ENCODE results near the gene BCCIP. TPM values are rescaled to one million over a fixed set of nuclear protein-coding genes. Genes with fewer than 3 reads are reported as not detected.

BCCIP gene
- polyA plus RNA-seq, 1 of the 3 experiments (the other 2 are of a cell fraction): 28.0 TPM

- peak; percentile 11 for DNase-seq
- TF ChIP-seq FOXJ3 (CRISPR knock-in tag; IDR thresholded peaks at IDR 0.05) (no peak), MXI1 (IDR thresholded peaks at IDR 0.05; ENCODE audit: low read depth, low read length) (no peak), FOSL2 (IDR thresholded peaks at IDR 0.05; ENCODE audit: borderline replicate concordance, low read depth) (no peak), JUND (IDR thresholded peaks at IDR 0.05) (no peak)
- TF ChIP-seq, protein P1, sequence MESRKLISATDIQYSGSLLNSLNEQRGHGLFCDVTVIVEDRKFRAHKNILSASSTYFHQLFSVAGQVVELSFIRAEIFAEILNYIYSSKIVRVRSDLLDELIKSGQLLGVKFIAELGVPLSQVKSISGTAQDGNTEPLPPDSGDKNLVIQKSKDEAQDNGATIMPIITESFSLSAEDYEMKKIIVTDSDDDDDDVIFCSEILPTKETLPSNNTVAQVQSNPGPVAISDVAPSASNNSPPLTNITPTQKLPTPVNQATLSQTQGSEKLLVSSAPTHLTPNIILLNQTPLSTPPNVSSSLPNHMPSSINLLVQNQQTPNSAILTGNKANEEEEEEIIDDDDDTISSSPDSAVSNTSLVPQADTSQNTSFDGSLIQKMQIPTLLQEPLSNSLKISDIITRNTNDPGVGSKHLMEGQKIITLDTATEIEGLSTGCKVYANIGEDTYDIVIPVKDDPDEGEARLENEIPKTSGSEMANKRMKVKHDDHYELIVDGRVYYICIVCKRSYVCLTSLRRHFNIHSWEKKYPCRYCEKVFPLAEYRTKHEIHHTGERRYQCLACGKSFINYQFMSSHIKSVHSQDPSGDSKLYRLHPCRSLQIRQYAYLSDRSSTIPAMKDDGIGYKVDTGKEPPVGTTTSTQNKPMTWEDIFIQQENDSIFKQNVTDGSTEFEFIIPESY (IDR thresholded peaks at IDR 0.05; ENCODE audit: borderline replicate concordance, low read depth): no peak
- TF ChIP-seq, protein P2, sequence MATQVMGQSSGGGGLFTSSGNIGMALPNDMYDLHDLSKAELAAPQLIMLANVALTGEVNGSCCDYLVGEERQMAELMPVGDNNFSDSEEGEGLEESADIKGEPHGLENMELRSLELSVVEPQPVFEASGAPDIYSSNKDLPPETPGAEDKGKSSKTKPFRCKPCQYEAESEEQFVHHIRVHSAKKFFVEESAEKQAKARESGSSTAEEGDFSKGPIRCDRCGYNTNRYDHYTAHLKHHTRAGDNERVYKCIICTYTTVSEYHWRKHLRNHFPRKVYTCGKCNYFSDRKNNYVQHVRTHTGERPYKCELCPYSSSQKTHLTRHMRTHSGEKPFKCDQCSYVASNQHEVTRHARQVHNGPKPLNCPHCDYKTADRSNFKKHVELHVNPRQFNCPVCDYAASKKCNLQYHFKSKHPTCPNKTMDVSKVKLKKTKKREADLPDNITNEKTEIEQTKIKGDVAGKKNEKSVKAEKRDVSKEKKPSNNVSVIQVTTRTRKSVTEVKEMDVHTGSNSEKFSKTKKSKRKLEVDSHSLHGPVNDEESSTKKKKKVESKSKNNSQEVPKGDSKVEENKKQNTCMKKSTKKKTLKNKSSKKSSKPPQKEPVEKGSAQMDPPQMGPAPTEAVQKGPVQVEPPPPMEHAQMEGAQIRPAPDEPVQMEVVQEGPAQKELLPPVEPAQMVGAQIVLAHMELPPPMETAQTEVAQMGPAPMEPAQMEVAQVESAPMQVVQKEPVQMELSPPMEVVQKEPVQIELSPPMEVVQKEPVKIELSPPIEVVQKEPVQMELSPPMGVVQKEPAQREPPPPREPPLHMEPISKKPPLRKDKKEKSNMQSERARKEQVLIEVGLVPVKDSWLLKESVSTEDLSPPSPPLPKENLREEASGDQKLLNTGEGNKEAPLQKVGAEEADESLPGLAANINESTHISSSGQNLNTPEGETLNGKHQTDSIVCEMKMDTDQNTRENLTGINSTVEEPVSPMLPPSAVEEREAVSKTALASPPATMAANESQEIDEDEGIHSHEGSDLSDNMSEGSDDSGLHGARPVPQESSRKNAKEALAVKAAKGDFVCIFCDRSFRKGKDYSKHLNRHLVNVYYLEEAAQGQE (IDR thresholded peaks at IDR 0.05; ENCODE audit: low read depth, low read length): no peak
- peak overlapping the region; percentile 92 for H2AFZ ChIP-seq (ENCODE audit: low read depth)
- H3K9ac ChIP-seq: peak overlapping the region; percentile 90
- H3K36me3 ChIP-seq (replicated peaks in 1 of 2; ENCODE audit: control insufficient read depth in 1 of 2, insufficient read depth in 2 of 2, low read length in 1 of 2): peaks cover 25 to 27% of the 10 kb centered on the region in 2 experiments
- POLR2A ChIA-PET: interaction anchor here (1.4 kb wide), 1 partner anchor 104 kb away, joined by 3 read pairs; the partner anchor contains the start of gene EDRF1
- peak overlapping the region; percentile 88 to 99; a peak in 2 of 4 replicates for H3K27ac ChIP-seq (ENCODE audit: low read depth in 2 of 2, low read length in 1 of 2)
- H3K79me2 ChIP-seq (ENCODE audit: insufficient read depth): peaks cover 67% of the 10 kb centered on the region
- H3K9me2 ChIP-seq: no peaks in the 10 kb centered on the region
- peak overlapping the region; percentile 95 for H3K4me2 ChIP-seq
- no peaks in the 10 kb centered on the region for H3K27me3 ChIP-seq (ENCODE audit: insufficient read depth)
- peak overlapping the region; percentile 96 to 99 for H3K4me3 ChIP-seq (ENCODE audit: low read depth in 2 of 2, low read length in 1 of 2)
- no peaks in the 10 kb centered on the region; the same call in 1 of the 2 replicates for H4K20me1 ChIP-seq (ENCODE audit: insufficient read depth)
- 1% methylated on average over 20 of the region's 20 CpGs for WGBS (ENCODE audit: low lambda C conversion rate)
- CTCF ChIA-PET: interaction anchor here (0.8 kb wide), 1 partner anchor 52 kb away, joined by 3 read pairs; no protein-coding TSS in a partner anchor
- peaks cover 5 to 18% of the 10 kb centered on the region in 2 experiments; a peak in 3 of 4 replicates for H3K4me1 ChIP-seq (ENCODE audit: control insufficient read depth in 1 of 2, insufficient read depth in 2 of 2, low read depth in 1 of 2, low read length in 1 of 2)
- no peaks in the 10 kb centered on the region for H3F3A ChIP-seq (replicated peaks; ENCODE audit: insufficient read depth)
- H3K9me3 ChIP-seq: no peaks in the 10 kb centered on the region
Measured at GRCh38 chr10:125823663-125824251, 411 bp downstream of the BCCIP start.

GRCh38 chr10:125824736-125825135, 1.4 kb downstream of the BCCIP start:
- Histone ChIP-seq H3K36me3 (replicated peaks in 1 of 2; ENCODE audit: control insufficient read depth in 1 of 2, insufficient read depth in 2 of 2, low read length in 1 of 2) (peaks cover 31 to 37% of the 10 kb centered on the region in 2 experiments), H3K4me2 (peak overlapping the region; percentile 95), H4K20me1 (ENCODE audit: insufficient read depth) (no peaks in the 10 kb centered on the region; the same call in 1 of the 2 replicates), H3F3A (replicated peaks; ENCODE audit: insufficient read depth) (no peaks in the 10 kb centered on the region), H2AFZ (ENCODE audit: low read depth) (no peak overlapping the region), H3K79me2 (ENCODE audit: insufficient read depth) (peaks cover 67% of the 10 kb centered on the region), H3K4me3 (ENCODE audit: low read depth in 2 of 2, low read length in 1 of 2) (peak overlapping the region; percentile 96 to 99; a peak in 2 of 4 replicates), H3K9me2 (no peaks in the 10 kb centered on the region), H3K9ac (peak overlapping the region; percentile 90; the same call in 1 of the 2 replicates), H3K9me3 (no peaks in the 10 kb centered on the region), H3K4me1 (ENCODE audit: control insufficient read depth in 1 of 2, insufficient read depth in 2 of 2, low read depth in 1 of 2, low read length in 1 of 2) (peaks cover 5 to 18% of the 10 kb centered on the region in 2 experiments; a peak in 3 of 4 replicates), H3K27me3 (ENCODE audit: insufficient read depth) (no peaks in the 10 kb centered on the region), H3K27ac (ENCODE audit: low read depth in 2 of 2, low read length in 1 of 2) (peak overlapping the region in 1 of 2 experiments; percentile 88; a peak in 1 of 4 replicates)
- DNase-seq: no peak
- TF ChIP-seq JUND (IDR thresholded peaks at IDR 0.05) (no peak), FOSL2 (IDR thresholded peaks at IDR 0.05; ENCODE audit: borderline replicate concordance, low read depth) (peak; percentile 20; the same call in 1 of the 2 replicates)
- TF ChIP-seq, protein P3, sequence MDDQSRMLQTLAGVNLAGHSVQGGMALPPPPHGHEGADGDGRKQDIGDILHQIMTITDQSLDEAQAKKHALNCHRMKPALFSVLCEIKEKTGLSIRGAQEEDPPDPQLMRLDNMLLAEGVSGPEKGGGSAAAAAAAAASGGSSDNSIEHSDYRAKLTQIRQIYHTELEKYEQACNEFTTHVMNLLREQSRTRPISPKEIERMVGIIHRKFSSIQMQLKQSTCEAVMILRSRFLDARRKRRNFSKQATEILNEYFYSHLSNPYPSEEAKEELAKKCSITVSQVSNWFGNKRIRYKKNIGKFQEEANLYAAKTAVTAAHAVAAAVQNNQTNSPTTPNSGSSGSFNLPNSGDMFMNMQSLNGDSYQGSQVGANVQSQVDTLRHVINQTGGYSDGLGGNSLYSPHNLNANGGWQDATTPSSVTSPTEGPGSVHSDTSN (IDR thresholded peaks at IDR 0.05): peak; percentile 36; the same call in 1 of the 2 replicates
- POLR2A ChIA-PET: no interaction called here
- 73% methylated on average over 1 of the region's 1 CpG for WGBS (ENCODE audit: low lambda C conversion rate)
- CTCF ChIA-PET: no interaction called here
